Neural progenitor cell (in vitro differentiated cells): ENCODE results near the gene NAGA. TPM values are rescaled to one million over a fixed set of nuclear protein-coding genes. Genes with fewer than 3 reads are reported as not detected.

Experiments
- DNase-seq: peaks from one replicate; pipeline ENCODE4 v3.0.0-alpha.2; 2016; ENCODE audit warnings: low spot score
- H2AFZ ChIP-seq: fragments of 200-600 bp; sonication (generic); replicated peaks from 2 replicates; pipeline ENCODE4 v1.6.1; 2016; ENCODE audit warnings: antibody characterized with exemption
- H3F3A ChIP-seq: fragments of 200-600 bp; sonication (generic); 2 replicates; pipeline ENCODE4 v1.6.1; 2016; ENCODE audit warnings: antibody characterized with exemption, low read depth
- H3K27ac ChIP-seq: fragments of 200-600 bp; sonication (generic); 2 replicates; pipeline ENCODE4 v1.5.1; 2016; ENCODE audit warnings: mild to moderate bottlenecking
- H3K27me3 ChIP-seq: fragments of 200-600 bp; sonication (generic); 2 replicates; pipeline ENCODE4 v1.6.1; 2016; ENCODE audit warnings: mild to moderate bottlenecking, moderate library complexity
- H3K36me3 ChIP-seq: fragments of 200-600 bp; sonication (generic); 2 replicates; pipeline ENCODE4 v1.5.1; 2016
- H3K4me1 ChIP-seq: fragments of 200-600 bp; sonication (generic); 2 replicates; pipeline ENCODE4 v1.6.1; 2016; ENCODE audit warnings: mixed run types
- H3K4me2 ChIP-seq: fragments of 200-600 bp; sonication (generic); 2 replicates; pipeline ENCODE4 v1.6.1; 2016
- H3K4me3 ChIP-seq: fragments of 200-600 bp; sonication (generic); 2 replicates; pipeline ENCODE4 v1.5.1; 2016
- H3K79me2 ChIP-seq: fragments of 200-600 bp; sonication (generic); 2 replicates; pipeline ENCODE4 v1.6.1; 2016; ENCODE audit warnings: low read depth
- H3K9ac ChIP-seq: fragments of 200-600 bp; sonication (generic); 2 replicates; pipeline ENCODE4 v1.6.1; 2016
- H3K9me3 ChIP-seq: fragments of 200-600 bp; sonication (generic); 2 replicates; pipeline ENCODE4 v1.5.1; 2016; ENCODE audit warnings: low read depth
- H4K20me1 ChIP-seq: fragments of 200-600 bp; sonication (generic); 2 replicates; pipeline ENCODE4 v1.6.1; 2016; ENCODE audit warnings: low read depth
- H3K27ac Mint-ChIP-seq: 3 replicates; pipeline ENCODE4 v1.8.0; 2021; ENCODE audit warnings: mixed read lengths
- H3K27me3 Mint-ChIP-seq: 2 replicates; pipeline ENCODE4 v1.8.0; 2022; ENCODE audit warnings: low read depth, mild to moderate bottlenecking, inconsistent platforms, moderate library complexity, mixed read lengths; ENCODE audit not compliant: insufficient read depth
- H3K36me3 Mint-ChIP-seq: 3 replicates; pipeline ENCODE4 v1.8.0; 2021; ENCODE audit warnings: mixed read lengths
- H3K4me1 Mint-ChIP-seq: 3 replicates; pipeline ENCODE4 v1.8.0; 2021; ENCODE audit warnings: mixed read lengths
- H3K4me3 Mint-ChIP-seq: 3 replicates; pipeline ENCODE4 v1.8.0; 2021; ENCODE audit warnings: mild to moderate bottlenecking, moderate library complexity, mixed read lengths
- H3K9me3 Mint-ChIP-seq: 3 replicates; pipeline ENCODE4 v1.8.0; 2020; ENCODE audit warnings: mixed read lengths
- CTCF ChIP-seq: fragments of 200-600 bp; sonication (generic); IDR thresholded peaks from 2 replicates; pipeline ENCODE4 v1.5.1; 2017; ENCODE audit warnings: antibody characterized with exemption, mild to moderate bottlenecking
- EZH2 ChIP-seq: fragments of 200-600 bp; sonication (generic); IDR thresholded peaks from 2 replicates; pipeline ENCODE4 v1.6.1; 2017; ENCODE audit warnings: antibody characterized with exemption, mild to moderate bottlenecking, moderate library complexity
- EZH2phosphoT487 ChIP-seq: fragments of 200-600 bp; sonication (generic); IDR thresholded peaks from 2 replicates; pipeline ENCODE4 v1.6.1; 2017; ENCODE audit warnings: antibody characterized with exemption
- total RNA-seq: library from RNA; depleted of rRNA; stranded (reverse); fragments of >200 nt; gene quantifications from 2 replicates; pipeline ENCODE4 v1.2.3, GENCODE V29; 2015; ENCODE audit warnings: low replicate concordance

The NAGA gene
- total RNA-seq, 1 donor from 2014 or later: 14.9 TPM

- H3K27me3 ChIP-seq: peaks cover 14% of the 10 kb centered on the region
- H4K20me1 ChIP-seq: peaks cover 5% of the 10 kb centered on the region
- H3K27me3 Mint-ChIP-seq: peaks cover 3% of the 10 kb centered on the region
- H3K9ac ChIP-seq: peak overlapping the region; percentile 33
- H3K4me2 ChIP-seq: peak overlapping the region; percentile 94
- H3K4me3 Mint-ChIP-seq: peak overlapping the region; percentile 93
- no peaks in the 10 kb centered on the region for H3K36me3 ChIP-seq
- peaks cover 1% of the 10 kb centered on the region for H3K9me3 Mint-ChIP-seq
- peaks cover 16% of the 10 kb centered on the region for H3F3A ChIP-seq
- peak overlapping the region; percentile 83 for H2AFZ ChIP-seq
- H3K4me3 ChIP-seq: peak overlapping the region; percentile 59
- peaks cover 9% of the 10 kb centered on the region for H3K4me1 ChIP-seq
- H3K27ac Mint-ChIP-seq: no peak overlapping the region
- H3K4me1 Mint-ChIP-seq: peaks cover 39% of the 10 kb centered on the region
- peaks cover 4% of the 10 kb centered on the region for H3K79me2 ChIP-seq
- H3K9me3 ChIP-seq: no peaks in the 10 kb centered on the region
- peaks cover 15% of the 10 kb centered on the region for H3K36me3 Mint-ChIP-seq
- no peak for DNase-seq
- no peak overlapping the region for H3K27ac ChIP-seq
- TF ChIP-seq EZH2 (no peak), CTCF (no peak), EZH2phosphoT487 (no peak)
Observed at GRCh38 chr22:42069801-42070516, 653 bp downstream of the NAGA start.

DNA sequence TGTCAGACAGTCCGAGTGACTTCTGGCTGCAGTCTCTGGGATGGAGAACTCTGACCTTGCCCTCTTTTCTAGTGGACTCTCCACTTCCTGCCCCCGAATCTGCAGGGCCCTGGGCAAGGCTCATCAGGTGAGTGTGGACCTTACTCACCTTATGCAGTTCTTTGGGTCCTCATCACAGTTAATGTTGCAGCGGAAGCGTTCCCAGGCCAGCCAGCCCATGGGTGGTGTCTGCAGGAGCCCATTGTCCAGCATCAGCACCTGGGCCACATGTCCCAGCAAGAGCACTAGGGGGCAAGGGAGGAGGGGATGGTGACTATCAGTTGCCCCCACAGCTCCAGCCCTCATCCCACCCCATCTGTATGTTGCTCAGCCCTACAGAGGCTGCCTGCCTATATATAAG, 2.3 kb downstream of the NAGA start:
- TF ChIP-seq CTCF (no peak), EZH2phosphoT487 (no peak), EZH2 (no peak)
- H3K27me3 Mint-ChIP-seq: peaks cover 2% of the 10 kb centered on the region
- H3K9ac ChIP-seq: no peak overlapping the region
- H3K27me3 ChIP-seq: peaks cover under 1% of the 10 kb centered on the region
- peaks cover 4% of the 10 kb centered on the region for H3K79me2 ChIP-seq
- H3K4me1 Mint-ChIP-seq: peaks cover 37% of the 10 kb centered on the region
- no peak overlapping the region for H3K4me2 ChIP-seq
- peaks cover 9% of the 10 kb centered on the region for H3K4me1 ChIP-seq
- H3K27ac ChIP-seq: no peak overlapping the region
- H3K27ac Mint-ChIP-seq: no peak overlapping the region
- no peak for DNase-seq
- no peaks in the 10 kb centered on the region for H3K9me3 ChIP-seq
- H2AFZ ChIP-seq: no peak overlapping the region
- H3K9me3 Mint-ChIP-seq: no peaks in the 10 kb centered on the region
- H4K20me1 ChIP-seq: peaks cover 5% of the 10 kb centered on the region
- peaks cover 18% of the 10 kb centered on the region for H3K36me3 Mint-ChIP-seq
- H3K36me3 ChIP-seq: no peaks in the 10 kb centered on the region
- H3K4me3 ChIP-seq: no peak overlapping the region
- H3F3A ChIP-seq: peaks cover 16% of the 10 kb centered on the region
- no peak overlapping the region for H3K4me3 Mint-ChIP-seq

GRCh38 chr22:42067671-42068251, 2.9 kb downstream of the NAGA start:
- peaks cover 33% of the 10 kb centered on the region for H3K4me1 Mint-ChIP-seq
- H3K27me3 Mint-ChIP-seq: peaks cover 5% of the 10 kb centered on the region
- no peaks in the 10 kb centered on the region for H3K9me3 ChIP-seq
- H3K9ac ChIP-seq: no peak overlapping the region
- H3K4me2 ChIP-seq: no peak overlapping the region
- peaks cover 15% of the 10 kb centered on the region for H3F3A ChIP-seq
- no peaks in the 10 kb centered on the region for H3K27me3 ChIP-seq
- peaks cover 18% of the 10 kb centered on the region for H3K36me3 Mint-ChIP-seq
- no peak overlapping the region for H3K4me3 Mint-ChIP-seq
- H3K4me3 ChIP-seq: no peak overlapping the region
- peaks cover 4% of the 10 kb centered on the region for H3K79me2 ChIP-seq
- no peaks in the 10 kb centered on the region for H3K36me3 ChIP-seq
- TF ChIP-seq CTCF: no peak
- TF ChIP-seq EZH2phosphoT487: no peak
- no peak for TF ChIP-seq EZH2
- DNase-seq: no peak
- no peaks in the 10 kb centered on the region for H3K9me3 Mint-ChIP-seq
- peaks cover 5% of the 10 kb centered on the region for H4K20me1 ChIP-seq
- H2AFZ ChIP-seq: no peak overlapping the region
- no peak overlapping the region for H3K27ac ChIP-seq
- H3K4me1 ChIP-seq: peaks cover 9% of the 10 kb centered on the region
- no peak overlapping the region for H3K27ac Mint-ChIP-seq
